ENCODE measurements around the gene PSMA1.

PSMA1 gene

DNA sequence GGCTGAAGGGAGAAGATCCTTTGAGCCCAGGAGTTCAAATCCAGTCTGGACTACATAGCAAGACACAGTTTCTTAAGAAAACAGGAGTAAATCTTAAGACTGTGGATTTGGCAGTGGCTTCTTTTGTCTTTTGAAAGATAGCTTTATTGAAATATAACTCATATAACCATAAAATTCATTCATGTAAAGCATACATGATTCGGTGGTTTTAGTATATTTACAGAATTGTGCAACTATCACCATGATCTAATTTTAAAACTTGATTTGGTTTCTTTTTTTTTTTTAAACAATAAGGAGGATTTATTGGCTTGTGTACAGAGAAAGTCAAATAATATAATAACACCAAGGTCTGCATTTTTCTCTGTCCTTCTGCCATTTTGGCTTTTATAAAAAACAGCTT, 23.1 kb upstream of the PSMA1 start:
- H3K4me3 ChIP-seq (ENCODE audit: low read depth, low read length), result no peak overlapping the region
- TF ChIP-seq, protein P1, sequence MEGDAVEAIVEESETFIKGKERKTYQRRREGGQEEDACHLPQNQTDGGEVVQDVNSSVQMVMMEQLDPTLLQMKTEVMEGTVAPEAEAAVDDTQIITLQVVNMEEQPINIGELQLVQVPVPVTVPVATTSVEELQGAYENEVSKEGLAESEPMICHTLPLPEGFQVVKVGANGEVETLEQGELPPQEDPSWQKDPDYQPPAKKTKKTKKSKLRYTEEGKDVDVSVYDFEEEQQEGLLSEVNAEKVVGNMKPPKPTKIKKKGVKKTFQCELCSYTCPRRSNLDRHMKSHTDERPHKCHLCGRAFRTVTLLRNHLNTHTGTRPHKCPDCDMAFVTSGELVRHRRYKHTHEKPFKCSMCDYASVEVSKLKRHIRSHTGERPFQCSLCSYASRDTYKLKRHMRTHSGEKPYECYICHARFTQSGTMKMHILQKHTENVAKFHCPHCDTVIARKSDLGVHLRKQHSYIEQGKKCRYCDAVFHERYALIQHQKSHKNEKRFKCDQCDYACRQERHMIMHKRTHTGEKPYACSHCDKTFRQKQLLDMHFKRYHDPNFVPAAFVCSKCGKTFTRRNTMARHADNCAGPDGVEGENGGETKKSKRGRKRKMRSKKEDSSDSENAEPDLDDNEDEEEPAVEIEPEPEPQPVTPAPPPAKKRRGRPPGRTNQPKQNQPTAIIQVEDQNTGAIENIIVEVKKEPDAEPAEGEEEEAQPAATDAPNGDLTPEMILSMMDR (IDR thresholded peaks at IDR 0.05; ENCODE audit: low read depth, low read length, missing control alignments), result no peak
- DNase-seq (ENCODE audit: low read depth), result no peak
- in situ Hi-C loops (cut with HindIII; ENCODE audit: low sequenced_read_pairs), result no loop called here

DNA sequence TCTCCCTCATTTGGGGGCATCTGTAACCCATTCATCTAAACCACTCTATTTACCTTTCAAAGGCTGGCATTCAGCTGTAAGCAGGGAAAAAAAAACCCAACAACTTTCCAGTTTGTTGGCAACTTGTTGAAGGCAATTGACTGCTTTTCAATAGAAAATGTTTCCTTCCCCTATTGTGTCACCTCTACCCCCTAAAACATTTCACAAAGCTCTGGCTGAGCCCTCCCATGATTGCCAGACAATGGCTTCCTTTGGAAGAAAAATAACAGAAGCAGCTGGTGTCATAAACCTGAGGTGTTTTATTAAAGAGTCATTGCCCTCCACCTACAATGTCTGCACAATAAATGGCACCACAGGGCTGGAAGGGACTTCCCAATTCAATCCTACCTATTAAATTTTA, 22.1 kb upstream of the PSMA1 start:
- DNase-seq (ENCODE audit: low read depth), result no peak
- H3K4me3 ChIP-seq (ENCODE audit: low read depth, low read length), result no peak overlapping the region
- TF ChIP-seq, protein P1 (IDR thresholded peaks at IDR 0.05; ENCODE audit: low read depth, low read length, missing control alignments), result no peak
- in situ Hi-C loops (cut with HindIII; ENCODE audit: low sequenced_read_pairs), result no loop called here

DNA sequence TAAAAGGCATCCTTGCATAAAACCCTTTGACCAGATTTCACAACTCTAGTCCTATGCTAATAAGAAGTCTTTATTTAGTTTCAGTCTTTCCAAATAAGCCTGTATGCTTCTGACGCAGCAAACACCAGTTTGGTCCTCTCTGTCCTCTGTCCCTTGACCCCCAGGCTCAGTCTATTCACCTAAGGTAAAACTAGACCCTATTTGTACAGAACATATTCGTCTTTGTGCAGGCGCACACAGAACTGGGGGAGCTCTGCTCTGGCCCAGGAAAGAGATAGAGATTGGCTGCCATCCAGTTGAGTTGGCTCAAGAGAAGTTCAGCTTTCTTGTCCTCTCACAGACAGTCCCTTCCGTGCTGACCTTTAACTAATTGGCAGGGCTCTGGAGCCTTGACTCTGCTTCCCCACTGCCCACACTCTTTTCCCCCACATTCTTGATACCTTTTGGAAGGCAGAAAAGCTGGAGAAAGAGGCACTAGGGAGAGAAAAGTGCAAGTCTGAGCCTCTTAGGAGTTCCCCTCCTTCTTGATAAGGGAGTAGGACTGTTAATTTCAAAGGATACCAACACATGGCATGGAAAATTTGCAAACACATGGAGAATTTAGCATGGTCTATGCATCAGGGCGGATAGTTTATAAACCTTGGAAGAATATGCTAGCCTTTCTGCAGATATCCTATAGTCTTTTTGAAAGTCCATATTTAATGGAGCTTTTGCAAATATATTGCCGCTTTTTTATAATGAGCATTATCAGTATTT, 21.2 kb upstream of the PSMA1 start:
- in situ Hi-C loops (cut with HindIII; ENCODE audit: low sequenced_read_pairs), result no loop called here
- TF ChIP-seq, protein P1 (IDR thresholded peaks at IDR 0.05; ENCODE audit: low read depth, low read length, missing control alignments), result no peak
- H3K4me3 ChIP-seq (ENCODE audit: low read depth, low read length), result no peak overlapping the region
- DNase-seq (ENCODE audit: low read depth), result no peak

DNA sequence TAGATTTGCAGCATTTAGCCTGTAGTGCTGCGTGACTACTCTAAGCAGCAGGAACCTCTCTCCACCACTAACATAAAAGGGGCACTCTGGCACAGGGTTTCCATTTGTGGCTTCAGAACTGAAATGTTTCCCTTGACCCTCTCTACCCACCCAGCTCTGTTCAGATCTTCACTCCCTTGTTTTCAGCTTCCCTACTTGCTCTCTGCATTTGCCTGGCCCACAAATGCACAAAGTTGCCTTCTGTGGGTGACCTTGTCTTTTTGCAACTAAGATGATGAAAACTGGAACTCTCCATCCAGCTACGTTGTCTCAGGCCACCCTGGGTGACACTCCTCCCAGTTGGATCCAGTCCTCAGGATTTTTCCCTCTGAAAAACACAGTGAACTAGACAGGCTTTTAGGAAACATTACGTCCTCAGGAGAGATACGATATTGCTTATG, 19.8 kb upstream of the PSMA1 start:
- TF ChIP-seq, protein P1 (IDR thresholded peaks at IDR 0.05; ENCODE audit: low read depth, low read length, missing control alignments), result no peak
- DNase-seq (ENCODE audit: low read depth), result no peak
- in situ Hi-C loops (cut with HindIII; ENCODE audit: low sequenced_read_pairs), result no loop called here
- no peak overlapping the region for H3K4me3 ChIP-seq (ENCODE audit: low read depth, low read length)

DNA sequence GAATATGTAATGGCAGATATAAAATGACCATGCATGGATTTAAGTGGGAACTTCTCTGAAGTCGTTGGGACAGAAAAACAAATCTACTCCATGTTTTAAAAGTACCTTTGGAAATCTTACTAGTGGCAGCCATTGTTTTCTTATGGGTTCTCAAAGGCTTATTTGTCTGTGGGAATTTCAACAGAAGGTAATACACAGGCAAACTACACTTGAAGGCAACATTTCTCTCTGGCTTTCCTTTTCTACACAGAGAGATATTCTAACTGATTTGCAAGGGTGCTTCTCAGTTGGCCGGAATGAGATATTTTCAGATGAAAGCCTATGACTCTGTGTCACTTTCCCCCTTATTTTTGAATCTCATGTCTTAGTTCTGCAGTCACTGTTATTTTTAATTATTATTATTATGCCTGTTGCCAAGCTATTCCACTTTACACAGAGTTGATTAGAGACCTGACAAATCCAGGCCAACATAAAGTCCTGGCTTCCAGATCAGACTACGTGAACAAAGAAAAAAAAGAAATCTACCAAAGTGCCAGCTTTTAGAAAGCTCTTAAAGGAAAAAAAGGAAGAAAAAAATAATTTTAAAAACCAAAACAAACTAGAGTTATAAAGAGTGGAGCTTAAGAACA, 18.9 kb upstream of the PSMA1 start:
- in situ Hi-C loops (cut with HindIII; ENCODE audit: low sequenced_read_pairs), result no loop called here

DNA sequence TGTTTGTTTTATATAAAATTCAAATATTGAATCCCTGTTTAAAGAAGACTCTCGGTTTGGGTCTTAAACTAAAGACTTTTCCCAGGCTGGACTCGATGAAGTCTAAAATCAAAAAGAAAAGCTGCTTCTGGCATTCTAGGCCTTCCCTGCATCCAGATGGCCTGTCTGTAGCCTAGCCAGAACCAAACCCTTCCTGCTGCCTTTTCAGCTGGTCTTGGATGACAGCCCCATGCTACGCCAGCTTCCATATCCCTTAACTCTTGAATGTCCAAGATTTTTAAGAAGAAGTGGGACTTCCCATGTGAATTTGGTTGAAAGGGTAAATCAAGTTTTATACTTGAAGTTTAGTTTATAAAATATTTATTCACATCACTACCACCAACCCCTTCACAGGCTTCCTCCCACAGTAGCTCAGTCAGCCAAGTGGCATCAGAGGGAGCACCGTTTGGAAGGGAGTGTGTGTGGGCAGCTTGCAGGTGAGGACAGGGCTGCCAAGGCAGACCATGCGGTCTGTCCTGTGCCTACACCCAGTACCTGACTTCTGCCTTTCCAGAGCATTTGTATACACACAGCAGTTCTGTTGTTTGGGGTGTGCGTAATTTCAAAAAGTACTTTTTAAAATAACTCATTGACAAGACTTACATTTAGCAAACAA, 18.2 kb upstream of the PSMA1 start:
- H3K4me3 ChIP-seq (ENCODE audit: low read depth, low read length), result no peak overlapping the region
- DNase-seq (ENCODE audit: low read depth), result no peak
- in situ Hi-C loops (cut with HindIII; ENCODE audit: low sequenced_read_pairs), result no loop called here
- TF ChIP-seq, protein P1 (IDR thresholded peaks at IDR 0.05; ENCODE audit: low read depth, low read length, missing control alignments), result no peak

More for the DNA sequence above, 18.9 kb upstream of the PSMA1 start:
- no peak for DNase-seq (ENCODE audit: low read depth)
- H3K4me3 ChIP-seq (ENCODE audit: low read depth, low read length), result no peak overlapping the region
- TF ChIP-seq, protein P1 (IDR thresholded peaks at IDR 0.05; ENCODE audit: low read depth, low read length, missing control alignments), result no peak
